ENCODE measurements around the gene TMEM238.
A peak's percentile ranks its signal among the peaks of the same experiment; 100 is the strongest.
"Not testable (repeated sequence)": the region's sequence is repeated elsewhere in the genome, so short reads cannot be mapped to it uniquely, and the experiment has no call there.

Gene TMEM238

GRCh38 chr19:55402509-55402908, 18.4 kb upstream of the TMEM238 start:
- DNase-seq (ENCODE audit: insufficient read length, low spot score) (no peak), FAIRE-seq (no peak)

DNA sequence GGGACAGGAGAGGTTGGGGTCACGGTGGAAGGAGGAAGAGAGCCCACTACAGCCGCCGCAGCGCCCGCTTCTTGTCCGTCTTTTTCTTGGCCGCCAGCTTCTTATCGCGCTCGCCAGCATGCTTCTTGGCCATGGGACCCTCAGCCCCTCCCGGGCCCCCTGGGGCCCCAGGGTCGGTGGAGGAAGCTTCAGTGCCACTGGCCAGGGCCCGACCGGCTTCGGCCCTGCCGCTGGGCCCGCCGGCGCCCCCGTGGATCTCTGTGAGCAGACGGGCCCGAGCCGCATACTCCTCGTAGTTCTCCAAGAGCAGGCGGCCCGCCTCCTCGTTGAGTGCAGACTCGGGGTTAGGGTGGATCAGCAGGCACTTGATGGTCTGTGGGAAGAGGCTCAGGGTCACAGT, 17.3 kb upstream of the TMEM238 start:
- not testable (repeated sequence) for DNase-seq (ENCODE audit: insufficient read length, low spot score); FAIRE-seq

- FAIRE-seq (no peak), DNase-seq (ENCODE audit: insufficient read length, low spot score) (no peak)
Measured at GRCh38 chr19:55400281-55401087, 16.4 kb upstream of the TMEM238 start.

DNA sequence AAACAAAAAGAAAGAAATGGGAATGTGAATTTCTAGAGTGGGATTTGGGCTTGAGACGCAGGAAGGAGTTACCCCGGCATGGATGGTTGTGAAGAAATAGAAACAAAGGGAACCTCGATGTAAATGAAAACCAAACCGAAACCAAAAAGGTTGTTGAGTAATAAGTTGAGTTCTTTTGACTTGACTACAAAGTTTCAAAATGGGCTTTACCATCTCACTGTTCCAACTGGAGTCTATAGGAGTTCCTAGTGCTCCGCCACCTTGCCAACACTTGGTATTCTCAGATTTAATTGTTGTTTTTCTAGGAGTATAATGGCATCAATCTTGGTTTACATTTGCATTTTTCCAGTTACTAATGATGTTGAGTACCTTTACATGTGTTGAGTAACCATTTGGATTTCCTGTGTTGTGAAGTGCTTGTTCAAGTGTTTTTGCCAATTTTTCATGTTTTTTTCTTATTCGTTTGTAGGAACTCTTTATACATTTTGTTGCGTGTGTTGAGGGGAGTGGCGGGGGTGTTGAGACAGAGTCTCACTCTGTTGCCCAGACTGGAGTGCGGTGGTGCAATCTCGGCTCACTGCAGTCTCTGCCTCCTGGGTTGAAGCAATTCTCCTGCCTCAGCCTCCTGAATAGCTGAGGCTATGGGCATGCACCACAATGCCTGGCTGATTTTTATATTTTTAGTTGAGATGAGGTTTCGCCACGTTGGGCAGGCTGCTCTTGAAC, 14.3 kb upstream of the TMEM238 start:
- FAIRE-seq (no peak), DNase-seq (ENCODE audit: insufficient read length, low spot score) (no peak)

DNA sequence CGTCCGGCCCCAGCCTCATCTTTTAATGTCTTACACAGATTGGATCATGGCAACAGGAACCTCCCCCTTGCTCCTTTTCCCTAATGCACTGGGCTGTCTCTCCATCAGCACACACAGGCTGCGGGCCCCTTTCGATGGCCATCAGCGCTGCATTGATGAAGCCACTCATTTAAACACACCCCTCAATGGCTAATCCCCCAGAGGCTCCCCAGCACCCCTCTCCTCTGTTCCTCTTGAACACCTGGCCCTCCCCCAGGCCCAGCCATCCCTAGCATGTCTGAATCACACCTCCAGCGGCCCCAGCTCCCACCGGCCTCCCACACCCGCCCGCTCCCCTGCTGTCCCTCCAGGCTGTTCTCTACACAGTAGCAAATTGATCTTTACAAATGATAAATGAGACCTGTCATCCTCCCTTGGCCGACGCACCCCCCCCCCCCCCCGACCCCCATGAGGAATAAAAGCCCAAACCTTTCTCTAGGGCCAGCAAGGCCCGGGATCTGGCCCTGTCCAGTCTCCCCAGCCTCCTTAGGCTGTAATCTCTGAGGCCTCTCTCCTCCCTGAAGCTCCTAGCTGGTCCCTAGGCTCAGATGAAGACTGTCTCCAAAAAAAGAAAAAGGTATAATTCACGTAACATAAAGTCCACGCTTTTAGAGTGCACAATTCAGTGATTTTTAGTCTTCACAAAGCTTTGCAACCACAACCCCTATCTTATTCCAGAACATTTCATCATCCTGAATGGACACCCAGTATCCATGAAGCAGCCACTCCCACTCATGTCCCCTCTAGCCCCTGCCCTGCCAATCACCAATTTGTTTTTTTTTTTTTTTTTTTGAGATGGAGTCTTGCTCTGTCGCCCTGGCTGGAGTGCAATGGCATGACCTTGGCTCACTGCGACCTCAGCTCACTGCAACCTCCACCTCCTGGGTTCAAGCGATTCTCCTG, 9.0 kb upstream of the TMEM238 start:
- DNase-seq (ENCODE audit: insufficient read length, low spot score), result no peak
- FAIRE-seq, result no peak

GRCh38 chr19:55391702-55392615, 7.9 kb upstream of the TMEM238 start:
- FAIRE-seq (no peak), DNase-seq (ENCODE audit: insufficient read length, low spot score) (no peak)

DNA sequence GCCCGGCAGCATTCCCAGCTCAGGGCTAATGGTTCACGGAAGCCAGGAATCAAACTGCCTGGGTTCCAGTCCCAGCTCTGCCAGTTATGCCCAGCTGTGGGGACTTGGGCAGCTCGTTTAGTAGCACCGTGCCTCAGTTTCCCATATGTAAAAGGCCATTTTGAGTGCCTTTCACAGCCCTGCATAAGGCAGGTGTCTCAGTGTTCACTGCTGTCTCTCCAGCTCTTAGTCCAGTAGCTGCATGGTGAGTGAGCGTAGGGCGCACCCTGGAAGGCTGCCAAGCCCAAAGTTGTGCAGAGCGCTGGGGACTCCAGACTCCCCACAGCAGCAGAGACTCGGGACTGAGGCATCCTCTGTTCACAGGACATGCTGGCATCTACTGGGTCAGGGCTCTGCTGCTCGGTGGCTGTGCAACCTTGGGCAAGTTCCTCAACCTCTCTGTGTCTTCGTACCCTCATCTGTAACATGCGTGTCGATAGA, 7.1 kb upstream of the TMEM238 start:
- FAIRE-seq, result no peak

GRCh38 chr19:55390461-55390880, 6.4 kb upstream of the TMEM238 start:
- DNase-seq (ENCODE audit: insufficient read length, low spot score), result no peak

More for the DNA sequence above, 7.1 kb upstream of the TMEM238 start:
- no peak for DNase-seq (ENCODE audit: insufficient read length, low spot score)

DNA sequence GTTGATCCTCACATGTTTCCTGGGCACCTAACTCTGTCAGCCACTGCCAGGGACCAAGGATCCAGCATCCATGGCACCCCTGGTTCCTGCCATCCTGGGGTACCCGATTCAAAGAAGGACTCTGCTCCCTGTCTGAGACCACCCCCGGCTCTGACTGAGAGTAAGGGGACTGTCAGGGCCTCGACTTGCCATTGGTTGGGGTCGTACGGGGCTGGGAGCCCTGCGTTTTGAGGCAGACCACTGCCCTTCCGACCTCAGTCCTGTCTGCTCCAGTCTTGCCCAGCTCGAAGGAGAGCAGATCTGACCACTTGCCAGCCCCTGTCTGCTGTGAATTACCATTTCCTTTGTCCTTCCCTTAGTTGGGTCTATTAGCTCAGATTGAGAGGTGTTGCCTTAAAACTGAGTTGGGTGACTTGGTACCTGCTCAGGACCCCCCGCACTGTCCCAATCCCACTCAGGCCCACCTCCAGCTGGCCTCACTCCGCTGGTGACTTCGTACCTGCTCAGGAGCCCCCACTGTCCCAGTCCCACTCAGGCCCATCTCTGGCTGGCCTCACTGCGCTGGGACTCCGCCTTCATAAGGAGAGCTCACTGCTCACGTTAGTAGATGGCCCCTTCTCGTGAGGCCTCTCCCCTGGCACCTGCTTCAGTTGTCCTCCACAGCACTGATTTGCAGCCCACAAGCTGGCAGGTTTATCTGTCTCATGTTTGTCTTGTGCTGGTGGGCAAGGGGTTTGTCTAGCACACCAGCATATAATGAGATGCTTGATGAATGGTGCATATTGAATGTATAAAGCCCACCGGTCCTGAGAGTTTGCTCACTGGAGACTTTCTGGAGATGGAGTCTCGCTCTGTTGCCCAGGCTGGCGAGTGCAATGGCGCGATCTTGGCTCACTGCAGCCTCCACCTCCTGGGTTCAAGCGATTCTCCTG, 5.6 kb upstream of the TMEM238 start:
- FAIRE-seq, result no peak
- no peak for DNase-seq (ENCODE audit: insufficient read length, low spot score)

More at GRCh38 chr19:55390461-55390880, 6.4 kb upstream of the TMEM238 start:
- no peak for FAIRE-seq

- FAIRE-seq, result no peak
- DNase-seq (ENCODE audit: insufficient read length, low spot score), result no peak
Measured at GRCh38 chr19:55387736-55388497, 3.8 kb upstream of the TMEM238 start.

DNA sequence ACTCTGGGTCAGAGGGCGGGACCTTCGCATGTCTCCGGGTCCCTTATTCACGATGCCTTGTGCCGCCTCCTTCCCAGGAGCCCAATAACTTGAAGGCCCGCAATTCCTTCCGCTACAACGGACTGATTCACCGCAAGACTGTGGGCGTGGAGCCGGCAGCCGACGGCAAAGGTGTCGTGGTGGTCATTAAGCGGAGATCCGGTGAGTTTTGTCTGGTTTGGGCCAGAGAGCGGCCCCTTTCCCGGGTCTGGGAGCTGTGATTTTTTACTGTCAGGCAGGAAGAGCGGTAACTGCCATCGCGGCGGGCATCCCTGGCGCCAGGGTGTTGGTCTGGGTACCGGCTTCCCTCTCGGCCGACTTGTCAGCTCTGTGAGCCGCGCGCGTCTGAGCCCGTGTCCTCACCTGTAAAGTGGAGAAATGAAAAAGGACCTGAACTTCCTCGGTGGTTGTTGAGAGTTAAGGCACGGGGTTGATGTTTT, 2.4 kb upstream of the TMEM238 start:
- FAIRE-seq (no peak), DNase-seq (ENCODE audit: insufficient read length, low spot score) (no peak)

DNA sequence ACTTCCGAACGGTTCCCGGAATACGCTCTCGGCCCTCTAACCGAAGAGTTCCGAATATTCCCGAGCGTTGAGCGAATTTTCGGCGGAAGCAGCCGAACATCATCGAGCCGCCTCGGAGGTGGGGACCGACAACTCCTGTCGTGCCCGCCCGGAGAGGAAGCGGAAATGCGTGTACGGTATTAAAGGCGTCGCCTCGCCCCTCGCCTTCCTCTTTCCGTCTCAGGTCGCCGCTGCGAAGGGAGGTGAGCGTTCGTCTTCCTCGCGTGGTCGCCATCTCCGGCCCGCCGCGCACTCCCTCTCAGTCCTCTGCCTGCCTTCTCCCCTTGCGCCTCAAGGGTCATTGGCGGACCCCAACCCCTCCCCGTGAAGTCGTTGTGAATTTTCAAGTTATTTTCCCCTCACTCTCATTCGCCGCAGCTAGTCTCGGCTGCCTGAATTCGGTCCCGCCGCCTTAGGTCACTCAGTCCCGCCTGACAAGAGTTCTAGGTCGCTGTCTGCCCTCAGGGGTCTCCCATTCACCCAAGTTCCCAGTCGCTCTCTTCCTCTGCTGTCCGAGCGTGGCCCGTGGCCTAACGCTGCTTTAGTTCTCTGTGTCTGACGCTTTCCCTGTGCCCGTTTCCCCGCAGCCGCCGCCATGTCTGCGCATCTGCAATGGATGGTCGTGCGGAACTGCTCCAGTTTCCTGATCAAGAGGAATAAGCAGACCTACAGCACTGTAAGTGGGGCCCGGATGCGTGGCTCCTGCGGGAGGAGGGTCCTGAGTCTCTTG, 1.8 kb upstream of the TMEM238 start, which contains the start of gene RPL28:
TSS of gene RPL28 (plus strand) at position 209 of the 769 bp plus-strand sequence. CDS start at position 635, 426 bp downstream.
- peak; percentile 75 for FAIRE-seq
- DNase-seq (ENCODE audit: insufficient read length, low spot score), result peak; percentile 92

DNA sequence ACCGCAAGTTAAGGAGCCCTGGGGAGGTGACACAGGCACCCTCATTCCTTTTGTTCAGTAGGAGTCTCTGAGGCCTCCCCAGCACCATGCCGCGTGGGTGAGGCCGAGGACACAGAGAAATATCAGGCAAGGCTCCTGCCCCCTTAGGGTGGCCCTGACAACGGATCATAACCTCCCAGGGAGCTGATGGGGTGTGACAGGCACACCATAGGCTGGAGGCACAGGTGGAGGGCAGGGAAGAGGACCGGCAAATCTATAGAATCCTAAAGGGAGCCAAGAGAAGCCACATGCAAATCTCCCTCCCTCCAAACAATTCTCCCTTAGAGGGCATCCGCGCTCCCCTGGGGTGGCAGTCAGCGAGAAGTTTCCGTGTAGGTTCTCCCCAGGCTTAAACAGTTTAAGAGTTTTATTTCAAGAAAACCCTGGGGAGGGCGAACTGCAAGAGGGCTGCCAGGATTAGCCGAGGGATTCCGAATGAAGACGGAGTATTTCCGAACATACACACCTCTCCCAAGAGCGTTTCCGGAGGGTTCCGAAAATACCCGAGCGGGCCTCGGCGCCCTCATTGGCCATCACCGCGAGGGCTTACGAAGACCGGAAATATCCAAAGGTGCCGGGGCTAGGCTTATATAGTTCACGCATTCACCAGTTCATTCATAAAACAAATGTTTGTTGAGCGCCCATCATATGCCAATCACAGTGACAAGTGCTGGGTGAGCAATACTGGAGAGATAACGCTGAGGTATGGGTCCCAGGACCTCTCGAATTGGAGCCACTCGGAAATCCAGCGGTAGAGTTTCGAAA, 1.0 kb upstream of the TMEM238 start:
- FAIRE-seq, result no peak
- peak; percentile 92 for DNase-seq (ENCODE audit: insufficient read length, low spot score)

DNA sequence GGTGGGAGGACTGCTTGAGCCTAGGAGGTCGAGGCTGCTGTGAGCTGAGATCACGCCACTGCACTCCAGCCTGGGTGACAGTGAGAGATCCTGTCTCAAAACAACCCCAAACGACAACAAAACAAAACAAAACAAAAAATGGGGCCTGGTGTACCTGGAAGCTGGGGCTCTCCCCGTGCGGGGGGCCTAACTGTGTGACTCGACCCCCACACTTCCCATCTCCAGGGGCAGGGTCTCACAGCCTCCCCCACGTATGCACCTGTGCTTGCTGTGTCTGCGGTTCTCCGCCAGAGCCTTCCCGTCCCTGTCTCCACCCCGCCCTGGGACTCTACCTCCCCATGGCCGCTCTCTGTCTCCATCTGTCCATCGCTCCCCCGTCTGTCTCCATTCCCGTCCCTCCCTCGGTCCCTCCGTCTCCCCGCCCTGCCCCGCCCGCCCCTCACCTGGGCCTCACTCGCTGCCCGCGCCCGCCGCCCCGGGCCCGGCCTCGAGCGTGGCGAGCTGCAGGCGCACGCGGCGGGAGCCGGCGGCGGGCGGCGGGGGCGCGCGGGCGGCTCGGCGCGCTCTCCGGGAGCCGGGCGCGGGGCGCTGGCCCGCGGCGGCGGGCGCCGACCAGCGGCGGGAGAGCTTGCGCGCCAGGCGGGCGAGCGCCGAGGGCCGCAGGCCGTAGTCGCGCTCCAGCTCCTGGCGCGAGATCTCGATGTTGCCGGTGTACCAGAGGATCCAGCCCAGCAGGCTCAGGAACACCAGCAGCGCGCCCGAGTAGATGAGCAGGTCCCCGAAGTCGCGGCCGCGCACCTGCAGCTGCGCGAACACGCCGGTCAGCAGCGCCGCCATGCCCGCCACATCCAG, 587 bp downstream of the TMEM238 start:
- no peak for FAIRE-seq
- no peak for DNase-seq (ENCODE audit: insufficient read length, low spot score)

DNA sequence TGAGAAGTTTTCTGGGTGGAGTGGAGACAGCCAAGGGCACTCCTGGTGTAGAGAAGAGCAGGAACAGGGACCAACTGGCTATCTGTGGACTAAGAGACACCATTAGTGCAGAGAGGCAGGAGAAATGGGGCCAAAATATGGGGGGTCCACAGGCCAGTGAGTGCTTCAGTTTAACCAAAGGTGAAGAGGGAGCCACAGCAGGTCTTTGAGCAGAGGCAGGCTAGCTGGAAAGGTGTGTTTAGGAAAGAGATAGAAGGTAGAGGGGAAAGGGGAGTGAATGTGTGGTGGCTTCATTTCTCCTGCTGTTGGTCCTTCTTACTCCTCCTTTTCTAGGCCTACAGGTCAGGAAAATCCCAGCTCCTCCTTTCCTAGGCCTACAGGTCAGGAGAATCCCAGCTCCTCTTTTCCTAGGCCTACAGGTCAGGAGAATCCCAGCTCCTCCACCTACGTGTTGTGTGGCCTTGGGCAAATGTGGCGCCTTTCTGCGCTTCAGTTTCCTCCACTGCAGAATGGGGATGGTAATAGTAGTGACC, 1.5 kb downstream of the TMEM238 start:
- DNase-seq (ENCODE audit: insufficient read length, low spot score), result no peak

More for the DNA sequence above, 1.5 kb downstream of the TMEM238 start:
- FAIRE-seq, result no peak

Data from HTR-8/SVneo (cell line).